ENCODE results near the gene FOXJ1.

FOXJ1 gene

DNA sequence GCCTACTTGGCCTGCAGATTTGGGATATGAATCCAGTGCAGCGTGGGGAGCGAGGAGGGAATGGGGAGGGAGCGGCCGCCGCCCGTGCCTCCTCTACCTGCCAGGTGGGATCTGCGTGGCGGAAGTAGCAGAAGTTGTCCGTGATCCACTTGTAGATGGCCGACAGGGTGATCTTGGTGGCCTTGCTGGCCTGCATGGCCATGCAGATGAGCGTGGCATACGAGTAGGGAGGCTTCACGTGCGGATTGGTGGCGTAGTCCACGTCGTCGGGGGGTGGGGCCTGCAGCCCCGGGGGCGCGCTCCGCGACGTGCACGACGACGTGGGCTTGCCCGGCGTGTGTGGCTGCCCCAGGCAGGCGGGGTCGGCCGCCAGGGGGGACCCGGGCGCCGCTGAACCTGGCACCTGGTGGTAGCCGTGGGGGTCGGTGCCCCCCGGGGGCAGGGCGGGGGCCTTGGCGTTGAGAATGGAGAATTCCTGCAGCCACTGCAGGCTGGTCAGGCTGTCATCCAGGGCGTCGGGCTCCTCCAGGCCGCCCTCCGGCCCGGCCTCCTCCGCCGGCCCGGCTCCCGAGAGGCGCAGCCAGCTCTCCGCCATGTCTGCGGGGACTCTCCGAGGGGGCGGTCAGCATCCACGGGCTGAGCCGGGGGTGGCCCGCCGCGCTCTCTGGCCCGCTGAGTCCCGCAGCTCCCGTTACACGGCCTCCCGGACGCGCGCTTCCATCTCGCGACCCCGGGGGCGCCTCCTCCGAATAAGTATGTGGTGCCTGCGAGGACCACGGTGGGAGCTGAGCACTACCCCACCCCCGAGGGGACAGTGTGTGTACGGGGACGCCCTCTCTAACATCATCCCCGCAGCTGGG, 1.0 kb downstream of the FOXJ1 start:
- no peak for DNase-seq

GRCh38 chr17:76138896-76139752, 1.9 kb downstream of the FOXJ1 start:
- no peak for DNase-seq

DNA sequence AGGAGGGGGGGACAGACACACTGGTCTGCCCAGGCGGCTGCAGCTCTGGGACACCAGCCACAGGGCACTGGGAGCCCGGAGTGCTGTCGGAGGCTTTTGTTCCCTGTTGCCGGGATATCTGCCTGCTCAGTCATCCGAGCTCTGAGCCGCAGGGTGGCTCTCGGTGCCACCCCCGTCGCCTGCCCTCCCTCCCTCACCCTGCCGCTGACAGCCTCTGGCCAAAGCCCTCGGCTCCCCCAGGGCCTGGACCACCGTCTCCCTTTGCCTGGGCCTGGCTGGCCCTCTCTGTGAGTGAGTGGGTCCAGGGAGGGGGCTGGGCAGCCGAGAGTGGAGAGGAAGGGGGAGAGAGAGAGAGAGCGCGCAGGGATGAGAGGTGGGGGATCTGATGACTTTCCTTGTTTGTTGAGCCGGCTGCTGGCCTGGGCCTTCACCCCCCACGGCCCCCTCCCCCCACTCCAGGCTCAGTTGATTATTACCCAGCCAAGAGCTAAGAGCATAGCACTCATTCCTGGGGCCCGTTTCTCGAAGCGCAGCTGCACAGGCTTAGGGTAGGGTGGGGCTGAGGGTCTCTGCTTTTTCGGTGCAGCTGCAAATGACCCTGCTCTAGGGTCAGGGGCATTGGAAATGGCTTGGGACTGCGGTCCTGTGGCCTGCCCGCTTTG, 2.7 kb downstream of the FOXJ1 start:
- DNase-seq = peak; percentile 76

- no peak for DNase-seq
Measured at GRCh38 chr17:76137351-76138233, 3.5 kb downstream of the FOXJ1 start.

- DNase-seq = no peak
Measured at GRCh38 chr17:76137001-76137350, 4.1 kb downstream of the FOXJ1 start.

DNA sequence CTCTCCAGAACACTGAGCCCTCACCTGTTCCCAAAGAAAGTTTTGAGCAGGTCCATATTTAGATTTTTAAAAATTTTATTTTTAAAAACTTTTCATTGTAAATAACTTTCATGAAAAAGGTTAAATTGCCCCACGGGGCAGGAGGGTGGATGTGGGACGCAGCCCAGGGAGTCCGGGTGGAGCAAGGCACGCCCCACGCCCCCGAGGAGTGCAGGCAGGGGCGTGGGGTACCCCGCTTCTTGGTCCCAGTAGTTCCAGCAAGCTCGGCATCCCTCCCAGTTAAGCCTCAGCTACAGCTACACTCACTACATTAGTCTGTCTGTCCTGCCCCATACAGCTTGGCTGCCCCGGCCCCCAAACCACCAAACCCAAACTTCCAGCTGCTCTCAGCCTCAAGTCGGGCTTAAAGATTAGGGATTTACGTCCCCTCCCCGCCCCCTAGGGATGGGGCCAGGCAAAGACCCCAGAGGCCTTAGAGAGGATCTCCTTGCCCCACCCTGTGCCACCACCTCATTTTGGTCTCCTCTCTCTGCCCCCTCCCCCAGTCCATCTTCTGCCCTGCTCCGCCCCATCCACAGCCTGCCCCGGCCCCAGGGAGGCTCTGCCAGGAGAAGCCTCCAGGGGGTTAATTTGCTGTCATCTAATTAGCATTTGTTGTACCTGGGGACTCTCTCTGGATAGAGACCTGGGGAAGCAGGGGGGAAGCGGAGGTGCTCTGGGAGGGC, 4.6 kb downstream of the FOXJ1 start:
- no peak for DNase-seq

- no peak for DNase-seq
Measured at GRCh38 chr17:76135810-76136188, 5.2 kb downstream of the FOXJ1 start.

GRCh38 chr17:76134911-76135809, 5.9 kb downstream of the FOXJ1 start:
- DNase-seq = no peak

DNA sequence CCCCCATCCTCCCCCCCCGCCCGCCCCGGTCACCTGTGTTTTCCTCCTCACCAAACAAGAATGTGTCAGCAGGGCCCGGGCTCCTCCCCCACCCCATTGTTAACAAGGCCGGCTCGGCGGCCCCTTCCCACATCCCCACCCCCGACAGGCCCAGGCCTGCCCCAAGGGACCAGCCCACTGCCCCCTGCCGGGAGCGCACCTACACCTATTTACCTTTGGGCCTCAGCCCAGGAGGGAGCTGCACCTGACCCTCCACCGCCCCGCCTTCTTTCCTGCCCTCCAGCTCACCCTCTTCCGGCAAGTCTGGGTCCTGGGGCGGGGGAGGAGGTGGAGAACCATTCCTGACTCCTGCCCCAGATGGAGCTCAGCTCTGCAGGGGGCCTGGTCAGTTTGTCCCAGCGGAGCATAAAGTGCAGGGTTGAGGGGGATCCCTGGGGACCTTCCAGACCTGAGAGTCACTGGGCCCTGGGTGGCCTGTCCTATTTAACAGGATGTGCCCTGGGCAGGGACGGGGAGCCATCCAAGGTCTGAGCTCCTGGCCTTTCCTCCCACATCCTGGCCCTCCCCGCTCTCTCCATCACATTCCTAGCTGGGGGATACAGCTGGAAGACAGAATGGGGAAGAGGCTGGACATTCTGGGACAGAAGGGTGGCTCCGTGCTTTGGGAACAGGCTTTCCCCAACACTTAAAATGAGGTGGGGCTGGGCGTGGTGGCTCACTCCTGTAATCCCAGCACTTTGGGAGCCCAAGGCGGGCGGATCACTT, 8.3 kb downstream of the FOXJ1 start:
- peak; percentile 98 for DNase-seq

DNA sequence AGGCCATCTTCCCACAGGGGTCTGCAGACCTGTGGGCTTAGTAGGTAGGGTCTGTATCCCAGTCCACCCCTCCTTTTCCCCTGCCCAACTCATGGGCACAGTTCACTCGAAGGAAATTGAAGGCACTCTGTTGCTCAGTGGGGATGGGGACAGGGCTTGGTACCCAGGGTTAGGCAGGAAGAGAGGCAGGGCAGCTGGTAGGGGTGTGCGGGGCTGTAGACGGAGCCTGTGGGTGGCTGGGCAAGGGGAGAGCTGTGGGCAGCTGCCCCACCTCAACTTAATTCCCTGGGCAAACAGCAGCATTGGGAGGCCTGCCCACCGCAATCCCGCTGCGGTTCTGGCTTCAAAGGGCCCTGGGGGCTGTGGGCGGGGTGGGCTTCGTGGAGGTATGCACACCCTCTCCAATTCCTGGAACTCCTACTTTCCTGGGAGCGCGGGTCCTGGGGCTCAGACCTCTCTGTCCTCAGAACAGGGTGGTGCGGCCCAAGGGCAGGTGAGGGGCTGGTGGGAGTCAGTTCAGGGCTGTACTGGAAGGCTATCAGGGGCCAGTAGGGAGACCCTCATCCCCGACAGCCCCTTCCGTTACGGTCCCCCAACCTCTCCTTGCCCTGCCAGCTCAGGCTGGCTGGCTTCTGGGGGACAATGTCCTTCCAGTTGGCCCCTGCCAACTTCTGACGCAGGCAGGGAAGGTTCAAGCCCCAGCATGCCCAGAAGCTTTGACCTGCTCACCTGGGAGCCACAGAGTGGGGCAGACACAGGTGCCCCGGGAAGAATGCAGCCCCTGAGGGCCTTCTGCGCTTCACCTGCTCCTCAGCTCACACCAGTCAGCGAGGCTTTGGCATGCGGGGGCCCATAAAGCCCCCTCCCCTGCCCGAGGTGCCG, 9.1 kb downstream of the FOXJ1 start:
- peak; percentile 98 for DNase-seq

- no peak for DNase-seq
Measured at GRCh38 chr17:76131051-76131691, 9.9 kb downstream of the FOXJ1 start.

- DNase-seq = no peak
Measured at GRCh38 chr17:76130473-76130872, 10.6 kb downstream of the FOXJ1 start.

DNA sequence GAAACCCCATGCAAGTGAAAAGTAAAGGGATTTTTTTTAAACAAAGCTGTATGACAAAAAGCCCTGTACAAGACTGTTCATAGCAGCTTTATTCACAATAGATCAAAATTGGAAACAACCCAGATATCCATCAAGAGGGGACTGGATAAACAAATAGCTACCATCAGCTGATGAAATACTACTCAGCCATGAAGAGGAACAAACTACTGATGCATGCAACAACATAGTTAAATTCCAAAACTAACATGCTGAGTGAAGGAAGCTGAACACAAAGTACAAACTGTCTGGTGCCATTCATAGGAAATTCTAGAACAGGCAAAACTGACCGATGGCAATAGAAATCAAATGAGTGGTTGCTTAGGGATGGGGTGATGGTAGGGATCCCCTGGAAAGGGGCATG, 15.1 kb downstream of the FOXJ1 start:
- no peak for DNase-seq

GRCh38 chr17:76125391-76125675, 15.7 kb downstream of the FOXJ1 start:
- DNase-seq = no peak

- DNase-seq = no peak
Measured at GRCh38 chr17:76124582-76125390, 16.3 kb downstream of the FOXJ1 start.

- no peak for DNase-seq
Measured at GRCh38 chr17:76123749-76124581, 17.1 kb downstream of the FOXJ1 start.

DNA sequence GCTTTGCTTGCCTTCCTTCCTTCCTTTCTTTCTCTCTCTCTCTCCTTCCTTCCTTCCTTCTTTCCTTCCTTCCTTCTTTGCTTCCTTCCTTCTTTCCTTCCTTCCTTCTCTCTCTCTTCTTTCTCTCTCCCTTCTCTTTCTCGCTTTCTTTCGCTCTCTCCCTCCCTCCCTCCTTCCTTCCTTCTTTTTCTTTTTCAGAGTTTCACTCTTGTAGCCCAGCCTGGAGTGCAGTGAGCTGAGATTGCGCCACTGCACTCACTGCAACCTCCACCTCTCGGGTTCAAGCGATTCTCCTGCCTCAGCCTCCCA, 17.9 kb downstream of the FOXJ1 start:
- no peak for DNase-seq
